HG03565 (cell line): ENCODE results near the gene USP26.
"Not testable (repeated sequence)": the region's sequence is repeated elsewhere in the genome, so short reads cannot be mapped to it uniquely, and the experiment has no call there.

Experiments used
- ATAC-seq: cut with Tn5 transposase; IDR thresholded peaks from one replicate; pipeline ENCODE4 v1.9.1; 2021; ENCODE audit warnings: mild to moderate bottlenecking, moderate library complexity; ENCODE audit not compliant: unreplicated experiment

USP26 gene

GRCh38 chrX:133033010-133033409, 63.9 kb downstream of the USP26 start:
- ATAC-seq: no peak

DNA sequence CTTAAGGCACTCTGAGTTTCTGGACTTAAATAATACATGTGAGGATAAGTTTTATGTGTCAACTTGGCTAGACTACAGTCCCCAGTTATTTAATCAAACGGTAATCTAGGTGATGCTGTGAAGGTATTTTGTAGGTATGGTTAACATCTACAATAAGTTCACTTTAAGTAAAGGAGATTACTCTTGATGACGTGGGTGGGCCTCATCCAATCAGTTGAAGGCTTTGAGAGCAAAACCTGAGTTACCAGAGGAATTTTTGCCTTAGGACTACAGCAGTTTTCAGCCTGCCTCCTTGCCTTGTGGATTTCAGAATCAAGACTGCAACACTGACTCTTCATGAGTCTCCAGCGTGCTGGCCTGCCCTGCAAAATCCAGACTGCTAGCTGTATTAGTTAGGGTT, 78.7 kb downstream of the USP26 start:
- ATAC-seq: no peak

GRCh38 chrX:133007458-133007857, 89.5 kb downstream of the USP26 start:
- ATAC-seq: no peak

DNA sequence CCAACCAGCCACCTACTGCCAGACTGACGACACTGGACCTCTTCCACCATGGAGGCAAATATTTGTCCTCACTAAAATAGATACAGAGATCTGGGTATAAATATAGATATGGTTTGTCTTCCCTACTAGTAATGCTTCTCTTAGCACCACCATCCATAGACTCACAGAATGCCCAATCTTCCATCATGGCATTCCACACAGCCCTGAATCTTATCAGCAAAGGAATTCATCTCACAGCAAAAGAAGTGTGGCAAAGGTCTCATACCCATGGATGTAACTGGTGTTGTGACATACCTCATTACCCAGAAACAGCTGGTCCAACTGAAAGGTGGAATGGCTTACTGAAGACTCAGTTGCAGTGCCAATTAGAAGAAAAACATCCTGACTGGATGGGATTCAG, 91.3 kb downstream of the USP26 start:
- ATAC-seq: no peak

DNA sequence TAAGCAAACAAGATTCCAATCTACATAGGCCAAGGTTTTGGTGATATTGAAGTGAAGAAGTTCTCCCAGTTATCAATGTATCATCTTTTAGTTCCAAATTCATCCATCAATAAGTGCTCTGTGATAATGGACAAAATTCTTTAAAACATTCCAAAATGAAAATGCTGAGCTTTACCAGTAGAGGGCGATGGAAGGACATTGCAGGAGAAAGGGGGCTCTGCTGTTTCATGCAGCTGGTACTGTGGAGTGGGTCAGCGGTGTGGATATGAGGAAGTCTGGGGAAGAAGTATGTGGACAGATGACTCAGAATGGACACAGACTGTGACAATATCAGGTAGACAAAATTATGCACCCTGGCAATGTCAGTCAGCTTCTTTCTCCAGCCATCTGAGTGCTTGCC, 91.9 kb downstream of the USP26 start:
- ATAC-seq: no peak

GRCh38 chrX:132999209-132999608, 97.7 kb downstream of the USP26 start:
- ATAC-seq: no peak

DNA sequence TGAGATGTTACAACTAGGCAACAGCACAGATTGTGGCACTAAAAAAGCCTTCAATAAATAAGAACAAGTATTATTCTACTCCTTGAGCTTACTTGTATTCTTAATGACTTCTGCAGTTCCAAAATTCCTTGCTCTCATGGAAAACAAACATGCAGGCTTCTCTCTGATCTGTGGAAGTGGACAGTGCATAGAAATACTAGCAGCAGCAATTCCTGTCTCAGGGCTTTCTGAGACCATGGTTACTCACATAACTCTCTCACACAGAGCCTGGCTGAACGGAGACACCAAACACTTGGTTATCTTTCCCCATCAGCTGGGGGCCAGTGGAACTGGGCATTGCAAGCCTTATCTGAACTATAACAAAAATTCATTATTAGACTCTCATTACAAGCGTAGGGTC, 106.1 kb downstream of the USP26 start:
- no peak for ATAC-seq

DNA sequence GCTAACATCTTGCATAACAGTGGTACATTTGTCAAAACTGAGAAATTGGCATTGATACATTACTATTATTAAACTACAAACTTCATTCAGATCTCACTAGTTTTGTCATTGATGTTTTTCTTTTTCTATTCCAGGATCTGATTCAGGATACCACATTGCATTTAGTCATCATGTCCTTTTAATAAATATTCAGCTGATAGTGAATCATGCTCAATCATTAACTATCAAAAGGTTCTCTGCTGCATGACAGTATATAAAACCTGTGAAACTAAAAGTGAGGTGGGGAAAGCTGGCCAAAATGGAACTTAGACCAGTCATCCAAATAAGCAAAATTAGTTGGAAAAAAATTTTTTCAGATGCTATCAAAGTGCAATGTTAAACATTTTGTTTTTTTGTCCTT, 110.4 kb downstream of the USP26 start:
- ATAC-seq: no peak

- no peak for ATAC-seq
Measured at GRCh38 chrX:132984058-132984650, 112.8 kb downstream of the USP26 start.

DNA sequence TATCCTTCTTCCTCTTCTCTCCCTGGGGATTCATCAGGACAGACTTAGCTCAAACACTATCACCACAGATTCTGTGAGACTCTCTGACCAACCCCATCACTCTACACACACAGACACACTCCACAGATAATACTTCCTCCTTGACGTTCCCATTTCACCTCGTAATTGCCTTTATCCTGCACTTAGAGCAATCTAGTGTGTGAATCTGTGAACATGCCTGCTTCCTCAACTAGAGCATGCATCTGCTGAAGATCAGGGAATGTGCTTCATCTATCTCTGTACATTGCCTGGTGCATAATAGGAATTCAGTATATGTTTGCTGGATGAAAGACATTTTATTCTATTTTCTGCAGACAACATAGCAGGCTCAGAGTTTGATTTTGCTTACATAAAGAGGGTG, 113.4 kb downstream of the USP26 start:
- ATAC-seq: no peak

DNA sequence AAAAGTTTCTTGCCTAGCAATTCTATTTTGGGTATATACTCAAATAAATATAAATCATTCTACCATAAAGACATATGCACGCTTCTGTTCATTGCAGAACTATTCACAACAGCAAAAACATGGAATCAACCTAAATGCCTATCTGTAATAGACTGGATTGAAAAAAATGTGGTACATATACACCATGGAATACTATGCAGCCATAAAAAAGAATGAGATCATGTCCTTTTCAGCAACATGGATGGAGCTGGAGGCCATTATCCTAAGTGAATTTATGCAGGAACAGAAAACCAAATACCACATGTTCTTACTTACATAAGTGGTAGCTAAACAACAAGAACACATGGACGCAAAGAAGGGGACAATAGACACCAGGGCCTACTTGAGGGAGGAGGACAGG, 116.9 kb downstream of the USP26 start:
- not testable (repeated sequence) for ATAC-seq
